Smooth muscle cell (in vitro differentiated cells): Measurements from ENCODE around the gene SPDYE1. TPM values are rescaled to one million over a fixed set of nuclear protein-coding genes. Genes with fewer than 3 reads are reported as not detected.
A peak's percentile ranks its signal among the peaks of the same experiment; 100 is the strongest.
"Not testable (repeated sequence)": the region's sequence is repeated elsewhere in the genome, so short reads cannot be mapped to it uniquely, and the experiment has no call there.

Source experiments
- DNase-seq: peaks from one replicate; lab custom pipeline; 2025; ENCODE audit not compliant: unreplicated experiment; lab: John Stamatoyannopoulos, UW
- H2AFZ ChIP-seq: fragments of 200-600 bp; sonication (generic); 2 replicates; pipeline ENCODE4 v1.6.0; 2016; ENCODE audit warnings: antibody characterized with exemption, low read depth, mild to moderate bottlenecking
- H3F3A ChIP-seq: fragments of 200-600 bp; sonication (generic); 2 replicates; pipeline ENCODE4 v1.6.0; 2017; ENCODE audit warnings: antibody characterized with exemption, low read depth
- H3K27ac ChIP-seq: fragments of 200-600 bp; sonication (generic); 2 replicates; pipeline ENCODE4 v1.5.1; 2016; ENCODE audit warnings: low read depth, mild to moderate bottlenecking
- H3K27me3 ChIP-seq: fragments of 200-600 bp; sonication (generic); 2 replicates; pipeline ENCODE4 v1.6.1; 2016; ENCODE audit warnings: low read depth, mild to moderate bottlenecking
- H3K36me3 ChIP-seq: fragments of 200-600 bp; sonication (generic); 2 replicates; pipeline ENCODE4 v1.5.1; 2016; ENCODE audit warnings: low read depth
- H3K4me1 ChIP-seq: fragments of 200-600 bp; sonication (generic); 2 replicates; pipeline ENCODE4 v1.5.1; 2016; ENCODE audit warnings: low read depth
- H3K4me2 ChIP-seq: fragments of 200-600 bp; sonication (generic); 2 replicates; pipeline ENCODE4 v1.6.0; 2016; ENCODE audit warnings: mild to moderate bottlenecking
- H3K4me3 ChIP-seq: fragments of 200-600 bp; sonication (generic); 2 replicates; pipeline ENCODE4 v1.5.1; 2016; ENCODE audit warnings: mild to moderate bottlenecking
- H3K79me2 ChIP-seq: fragments of 200-600 bp; sonication (generic); 2 replicates; pipeline ENCODE4 v1.6.0; 2016; ENCODE audit warnings: low read depth, mild to moderate bottlenecking
- H3K9ac ChIP-seq: fragments of 200-600 bp; sonication (generic); 2 replicates; pipeline ENCODE4 v1.6.0; 2016; ENCODE audit warnings: low read depth
- H3K9me3 ChIP-seq: fragments of 200-600 bp; sonication (generic); replicated peaks from 2 replicates; pipeline ENCODE4 v1.5.1; 2016; ENCODE audit warnings: low read depth
- H4K20me1 ChIP-seq: fragments of 200-600 bp; sonication (generic); 2 replicates; pipeline ENCODE4 v1.6.0; 2016; ENCODE audit warnings: low read depth
- CTCF ChIP-seq: fragments of 200-600 bp; sonication (generic); IDR thresholded peaks from 2 replicates; pipeline ENCODE4 v1.5.1; 2017; ENCODE audit warnings: borderline replicate concordance, mild to moderate bottlenecking, antibody characterized with exemption; ENCODE audit not compliant: insufficient read depth, poor library complexity, severe bottlenecking
- WGBS: methylation state at CpG from one replicate; pipeline ENCODE4 v1.1.7; 2016; ENCODE audit warnings: low lambda C conversion rate; 5-methylcytosine and 5-hydroxymethylcytosine counted together
- polyA plus RNA-seq: library from polyadenylated mRNA; unstranded; fragments of >200 nt; fragmentation: Nextera tagmentation; extraction: Ambion mirVana; gene quantifications from 2 replicates; pipeline ENCODE4 v1.2.1, GENCODE V29; 2016
- total RNA-seq: library from RNA; depleted of rRNA; stranded (reverse); fragments of >200 nt; gene quantifications from 2 replicates; pipeline ENCODE4 v1.2.3, GENCODE V29; 2014

The SPDYE1 gene
- total and polyA plus RNA-seq, 2 experiments from 2014 or later: 0.15 TPM; not detected in 1

GRCh38 chr7:44018857-44019807 lies 21.4 kb downstream of the SPDYE1 start:
- H3K27me3 ChIP-seq, H2AFZ ChIP-seq, H4K20me1 ChIP-seq, H3K36me3 ChIP-seq, H3F3A ChIP-seq, H3K4me1 ChIP-seq, H3K9me3 ChIP-seq: not testable (repeated sequence)
- 2% methylated on average over 59 of the region's 63 CpGs for WGBS
- H3K27ac ChIP-seq: peak overlapping the region; percentile 52
- H3K79me2 ChIP-seq: peaks cover 13% of the 10 kb centered on the region
- peak; percentile 94 for DNase-seq
- H3K4me2 ChIP-seq: peak overlapping the region; percentile 87
- peak overlapping the region; percentile 93 for H3K4me3 ChIP-seq
- H3K9ac ChIP-seq: peak overlapping the region; percentile 88
- TF ChIP-seq CTCF: peak; percentile 65

GRCh38 chr7:44019825-44020224 lies 22.1 kb downstream of the SPDYE1 start:
- peaks cover 13% of the 10 kb centered on the region for H3K79me2 ChIP-seq
- H2AFZ ChIP-seq, H3K4me1 ChIP-seq, H3K36me3 ChIP-seq, H3K4me3 ChIP-seq, H3K4me2 ChIP-seq, H3K9me3 ChIP-seq, H3K27ac ChIP-seq, H4K20me1 ChIP-seq, H3F3A ChIP-seq, DNase-seq, H3K27me3 ChIP-seq, H3K9ac ChIP-seq: not testable (repeated sequence)
- 97% methylated on average over 6 of the region's 6 CpGs for WGBS

GRCh38 chr7:44022069-44022468 lies 24.4 kb downstream of the SPDYE1 start:
- not testable (repeated sequence) for H3F3A ChIP-seq, H3K4me2 ChIP-seq, H2AFZ ChIP-seq, H3K36me3 ChIP-seq, H3K27me3 ChIP-seq, H3K27ac ChIP-seq, H3K9ac ChIP-seq, H3K4me3 ChIP-seq, H4K20me1 ChIP-seq, DNase-seq, H3K4me1 ChIP-seq, H3K9me3 ChIP-seq
- peaks cover 13% of the 10 kb centered on the region for H3K79me2 ChIP-seq
- WGBS: 82% methylated on average over 7 of the region's 7 CpGs

- not testable (repeated sequence) for H2AFZ ChIP-seq, H3K27me3 ChIP-seq, H3K4me2 ChIP-seq, H3K9ac ChIP-seq, H3K9me3 ChIP-seq, DNase-seq, H3K4me1 ChIP-seq, H3K4me3 ChIP-seq, H3K27ac ChIP-seq, H3F3A ChIP-seq, H4K20me1 ChIP-seq, H3K36me3 ChIP-seq
- H3K79me2 ChIP-seq: peaks cover 10% of the 10 kb centered on the region
- 79% methylated on average over 6 of the region's 6 CpGs for WGBS
These were observed 25.2 kb downstream of the SPDYE1 start for GRCh38 chr7:44022796-44023467.

GRCh38 chr7:44029433-44029832 lies 31.7 kb downstream of the SPDYE1 start:
- not testable (repeated sequence) for DNase-seq, H3K4me1 ChIP-seq, H3K79me2 ChIP-seq, H3K9me3 ChIP-seq, H4K20me1 ChIP-seq, H3K27ac ChIP-seq, H3K36me3 ChIP-seq, H2AFZ ChIP-seq, H3K9ac ChIP-seq, H3K27me3 ChIP-seq, H3K4me3 ChIP-seq, H3F3A ChIP-seq, H3K4me2 ChIP-seq
- 88% methylated on average over 4 of the region's 11 CpGs for WGBS

GRCh38 chr7:44030029-44030428 lies 32.3 kb downstream of the SPDYE1 start:
- not testable (repeated sequence) for H3K4me2 ChIP-seq, H3K36me3 ChIP-seq, H3K27me3 ChIP-seq, H3K9me3 ChIP-seq, DNase-seq, H3K4me1 ChIP-seq, H3K9ac ChIP-seq, H3F3A ChIP-seq, H3K79me2 ChIP-seq, H3K27ac ChIP-seq, H4K20me1 ChIP-seq, H2AFZ ChIP-seq, H3K4me3 ChIP-seq
- WGBS: 92% methylated on average over 5 of the region's 5 CpGs

GRCh38 chr7:44031319-44031718 lies 33.6 kb downstream of the SPDYE1 start:
- H3K36me3 ChIP-seq, H4K20me1 ChIP-seq, H2AFZ ChIP-seq, H3K79me2 ChIP-seq, H3K4me3 ChIP-seq, H3K4me1 ChIP-seq, H3K9me3 ChIP-seq, H3K27me3 ChIP-seq, H3K9ac ChIP-seq, DNase-seq, H3F3A ChIP-seq, H3K27ac ChIP-seq, H3K4me2 ChIP-seq: not testable (repeated sequence)
- WGBS: 89% methylated on average over 12 of the region's 13 CpGs
